Gastroesophageal sphincter (tissue), 3 donors: ENCODE measurements around the gene ZNF296.

ENCODE experiments used
- CTCF ChIP-seq, 4 experiments: fragments of 200-600 bp in 2 of 4; fragments of 450-650 bp in 2 of 4; sonication (generic) in 1 of 4; IDR thresholded peaks; one replicate each; pipeline ENCODE4 v1.5.1; 2017 to 2019; ENCODE audit warnings: antibody characterized with exemption in 4 of 4, mild to moderate bottlenecking in 2 of 4, moderate library complexity in 2 of 4
- EP300 ChIP-seq: sonication (generic); formaldehyde crosslinking; IDR thresholded peaks from one replicate; pipeline ENCODE4 v1.6.1; 2017; ENCODE audit warnings: antibody characterized with exemption, mild to moderate bottlenecking
- POLR2A ChIP-seq, 2 donors: fragments of 450-650 bp; IDR thresholded peaks; one replicate each; pipeline ENCODE4 v1.6.1; 2017; ENCODE audit warnings: antibody characterized with exemption in 2 of 2, mild to moderate bottlenecking in 2 of 2, moderate library complexity in 1 of 2
- POLR2AphosphoS5 ChIP-seq: sonication (generic); formaldehyde crosslinking; IDR thresholded peaks from one replicate; pipeline ENCODE4 v1.6.1; 2017; ENCODE audit warnings: antibody characterized with exemption

GRCh38 chr19:45021971-45022370 is 54.3 kb downstream of the ZNF296 start:
- no peak for TF ChIP-seq CTCF (IDR thresholded peaks at IDR 0.05)
- no peak for TF ChIP-seq POLR2A (IDR thresholded peaks at IDR 0.05)
- no peak for TF ChIP-seq POLR2AphosphoS5
- no peak for TF ChIP-seq EP300
